Bronchial epithelial cell (primary cell): ENCODE data around the gene LUZP2. TPM values are rescaled to one million over a fixed set of nuclear protein-coding genes. Genes with fewer than 3 reads are reported as not detected.

Experiments
- DNase-seq: peaks from one replicate; pipeline ENCODE4 v3.0.0-alpha.2; 2010; ENCODE audit warnings: low read depth
- FAIRE-seq: peaks from 2 replicates; lab custom pipeline; 2011; peaks lifted over from hg19 to GRCh38; lab: Jason Lieb, UNC
- H3K27me3 ChIP-seq: 2 replicates; pipeline ENCODE4 v1.5.1; 2011; ENCODE audit warnings: low read length; ENCODE audit not compliant: control insufficient read depth, insufficient read depth
- H3K36me3 ChIP-seq: 2 replicates; pipeline ENCODE4 v1.5.1; 2011; ENCODE audit warnings: low read length; ENCODE audit not compliant: control insufficient read depth, insufficient read depth
- H3K4me3 ChIP-seq: 2 replicates; pipeline ENCODE4 v1.5.1; 2011; ENCODE audit warnings: mild to moderate bottlenecking, low read depth, low read length, control low read depth
- CTCF ChIP-seq: IDR thresholded peaks from 2 replicates; pipeline ENCODE4 v1.5.1; 2011; ENCODE audit warnings: mild to moderate bottlenecking, moderate library complexity, low read length, control low read depth, inconsistent platforms; ENCODE audit not compliant: insufficient read depth, severe bottlenecking
- total RNA-seq: library from RNA; depleted of rRNA; stranded (reverse); fragments of >200 nt; gene quantifications from 2 replicates; pipeline ENCODE4 v1.2.1, GENCODE V29; 2014

The LUZP2 gene
- total RNA-seq, 1 donor from 2014 or later: not detected

GRCh38 chr11:24900514-24900913 lies 403.7 kb downstream of the LUZP2 start:
- Histone ChIP-seq H3K27me3 (no peaks in the 10 kb centered on the region), H3K36me3 (no peaks in the 10 kb centered on the region), H3K4me3 (no peak overlapping the region)
- no peak for FAIRE-seq
- no peak for DNase-seq
- no peak for TF ChIP-seq CTCF

GRCh38 chr11:24900960-24901549 lies 404.2 kb downstream of the LUZP2 start:
- DNase-seq (no peak), FAIRE-seq (no peak)
- no peak for TF ChIP-seq CTCF
- Histone ChIP-seq H3K27me3 (no peaks in the 10 kb centered on the region), H3K36me3 (no peaks in the 10 kb centered on the region), H3K4me3 (no peak overlapping the region)

- Histone ChIP-seq H3K4me3 (no peak overlapping the region), H3K36me3 (no peaks in the 10 kb centered on the region), H3K27me3 (no peaks in the 10 kb centered on the region)
- DNase-seq: no peak
- no peak for FAIRE-seq
- TF ChIP-seq CTCF: no peak
Measured at GRCh38 chr11:24903555-24903954, 406.7 kb downstream of the LUZP2 start.

GRCh38 chr11:24925091-24925490 lies 428.2 kb downstream of the LUZP2 start:
- H3K4me3 ChIP-seq: no peak overlapping the region
- DNase-seq (no peak), FAIRE-seq (no peak)
- H3K27me3 ChIP-seq: no peaks in the 10 kb centered on the region
- no peaks in the 10 kb centered on the region for H3K36me3 ChIP-seq
- no peak for TF ChIP-seq CTCF

- TF ChIP-seq CTCF: no peak
- peak; percentile 10 for DNase-seq
Measured at GRCh38 chr11:24932110-24933000, 435.5 kb downstream of the LUZP2 start.

More at GRCh38 chr11:24932110-24933000, 435.5 kb downstream of the LUZP2 start:
- H3K27me3 ChIP-seq: no peaks in the 10 kb centered on the region
- no peak overlapping the region for H3K4me3 ChIP-seq
- FAIRE-seq: no peak
- H3K36me3 ChIP-seq: no peaks in the 10 kb centered on the region
